ENCODE data around the gene F2R.

F2R gene

DNA sequence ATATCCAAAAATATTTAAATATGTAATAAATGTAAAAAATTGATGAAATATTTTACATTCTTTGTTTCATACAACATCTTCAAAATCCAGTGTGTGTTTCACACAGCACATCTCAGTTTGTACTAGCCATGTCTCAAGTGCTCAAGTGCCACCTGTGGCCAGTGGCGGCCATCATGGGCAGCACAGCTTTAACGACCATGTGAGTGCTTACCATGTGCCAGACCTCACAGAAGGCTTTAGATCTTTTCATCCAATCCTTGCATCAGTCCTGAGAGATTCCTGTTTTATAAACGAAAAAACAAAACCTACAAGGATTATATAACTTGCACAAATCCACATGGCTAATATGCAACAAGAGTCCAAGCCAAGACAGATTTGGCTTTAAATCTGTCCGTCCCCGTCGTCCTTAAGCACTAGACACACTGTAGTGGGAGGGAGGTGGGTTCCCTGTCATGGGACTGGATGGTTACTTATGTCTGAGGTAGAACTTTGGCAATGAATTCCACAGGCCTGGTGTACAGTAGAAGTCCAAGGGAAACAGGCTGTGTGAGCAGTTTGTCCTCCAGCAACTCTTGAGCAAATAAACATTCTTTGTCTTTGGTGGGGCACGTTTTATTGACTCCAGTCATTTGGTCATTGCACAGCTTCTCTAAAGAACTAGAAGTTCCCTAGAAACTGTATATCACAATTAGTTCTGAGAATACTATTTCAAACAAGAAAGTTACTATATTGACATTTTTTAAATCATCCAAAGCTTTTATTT, 25.0 kb upstream of the F2R start:
- no peak for DNase-seq

DNA sequence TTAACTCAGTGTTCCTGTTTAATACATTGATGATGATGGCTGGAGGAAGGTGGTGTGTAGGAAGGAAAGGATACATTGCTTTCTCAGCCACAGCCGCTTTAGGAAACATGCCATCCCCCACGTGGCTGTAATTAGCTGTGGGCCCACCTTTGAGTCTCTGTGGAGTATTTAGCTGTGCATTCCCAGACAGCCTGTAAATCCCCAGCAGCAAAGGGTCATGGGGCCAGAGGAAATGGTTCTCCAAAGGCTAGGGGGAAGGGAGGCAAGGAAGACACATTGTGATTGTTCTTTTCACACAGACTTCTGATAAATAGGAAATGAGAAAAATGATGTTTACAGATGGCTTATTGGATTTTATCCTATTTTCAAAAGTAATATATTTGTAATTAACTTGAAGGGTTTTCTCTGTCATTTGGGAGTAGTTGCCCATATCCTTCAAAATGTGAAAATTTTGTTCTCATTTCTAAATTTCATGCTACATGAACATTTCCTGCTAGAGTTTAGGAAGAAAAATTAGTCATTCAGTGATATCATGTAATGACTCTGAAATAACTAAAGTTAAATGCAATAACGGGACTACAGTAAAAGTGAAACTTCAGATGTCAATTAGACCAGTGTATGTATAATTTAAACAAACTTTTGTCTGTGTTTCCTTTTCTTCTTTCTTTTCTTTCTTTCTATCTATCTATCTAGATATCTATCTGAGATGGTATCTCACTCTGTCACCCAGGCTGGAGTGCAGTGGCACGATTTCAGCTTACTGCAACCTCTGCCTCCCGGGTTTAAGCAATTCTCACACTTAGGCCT, 24.3 kb upstream of the F2R start:
- no peak for DNase-seq

DNA sequence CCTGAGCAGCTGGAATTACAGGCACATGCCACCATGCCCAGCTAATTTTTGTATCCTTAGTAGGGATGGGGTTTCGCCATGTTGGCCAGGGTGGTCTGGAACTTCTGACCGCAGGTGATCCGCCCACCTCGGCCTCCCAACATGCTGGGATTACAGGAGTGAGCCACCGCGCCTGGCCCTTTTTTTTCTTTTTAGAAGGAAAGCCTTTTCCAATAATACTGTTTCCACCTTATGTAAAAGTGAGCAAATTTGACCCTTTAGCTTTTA, 23.7 kb upstream of the F2R start:
- DNase-seq = no peak

DNA sequence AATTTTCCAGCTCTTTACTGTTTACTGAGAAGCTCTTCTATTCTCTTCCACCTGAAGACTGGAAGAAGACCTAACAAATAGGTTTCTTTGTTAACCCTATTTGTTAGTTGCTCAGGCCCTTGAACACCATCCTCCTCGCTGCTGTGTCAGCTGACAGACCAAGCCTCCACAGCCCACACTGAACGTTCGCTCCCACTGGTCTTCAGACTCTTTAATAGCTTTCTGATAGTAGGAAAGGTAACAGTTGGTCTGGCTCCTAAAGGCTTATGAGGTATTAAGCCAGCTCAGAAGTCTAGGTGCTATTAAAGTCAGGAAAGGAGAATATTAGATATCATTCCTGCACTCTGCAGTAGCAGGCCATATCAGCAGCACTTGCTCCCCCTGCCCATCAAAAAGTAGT, 23.3 kb upstream of the F2R start:
- DNase-seq = no peak

DNA sequence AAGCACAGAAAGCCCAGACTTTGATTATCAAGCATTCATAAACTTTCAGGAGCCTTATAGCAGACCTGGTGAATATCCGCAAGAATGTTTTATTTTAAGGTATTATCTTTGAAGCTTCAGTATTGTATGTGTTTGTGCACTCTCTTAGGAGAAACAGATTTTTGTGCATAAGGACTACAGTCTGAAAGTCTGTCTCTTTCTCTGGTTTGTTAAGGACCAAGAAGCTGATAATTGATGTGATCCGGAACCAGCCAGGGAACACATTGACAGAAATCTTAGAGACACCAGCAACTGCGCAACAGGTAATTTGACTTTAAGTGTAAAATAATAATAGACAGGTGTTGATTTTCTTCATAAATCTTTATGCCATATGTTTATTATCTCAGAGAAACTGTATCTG, 22.8 kb upstream of the F2R start:
- no peak for DNase-seq

DNA sequence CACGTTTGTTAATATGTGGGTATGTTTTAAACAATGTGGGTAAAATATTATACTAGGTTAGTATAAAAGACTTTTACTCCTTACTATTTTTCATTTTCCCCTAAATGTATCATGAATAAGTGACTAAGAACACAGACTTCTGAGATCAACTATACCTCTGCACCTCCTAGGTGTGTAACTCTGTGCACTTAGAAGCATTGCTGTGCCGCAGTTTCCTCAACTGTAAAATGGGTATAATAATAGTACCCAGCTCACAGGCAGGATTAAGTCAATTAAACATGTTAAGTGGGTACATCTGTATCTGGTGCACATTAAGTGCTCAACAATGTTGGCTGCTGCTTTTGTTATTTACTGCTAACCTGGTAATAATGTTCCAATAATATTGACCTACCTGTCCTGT, 21.6 kb upstream of the F2R start:
- no peak for DNase-seq

DNA sequence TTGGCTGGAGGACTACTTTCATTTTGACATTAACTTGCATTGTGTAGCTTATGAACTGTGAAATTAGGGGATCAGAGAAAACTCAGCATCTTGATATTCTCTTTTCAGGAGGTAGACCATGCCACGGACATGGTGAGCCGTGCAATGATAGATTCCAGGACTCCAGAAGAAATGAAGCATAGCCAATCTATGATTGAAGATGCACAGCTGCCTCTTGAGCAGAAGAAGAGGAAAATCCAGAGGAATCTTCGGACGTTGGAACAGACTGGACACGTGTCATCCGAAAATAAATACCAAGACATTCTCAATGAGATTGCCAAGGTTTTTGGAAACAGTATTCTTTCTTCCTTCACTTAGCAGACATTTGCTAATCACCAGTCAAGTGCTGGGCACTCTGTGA, 20.6 kb upstream of the F2R start:
- DNase-seq = no peak

DNA sequence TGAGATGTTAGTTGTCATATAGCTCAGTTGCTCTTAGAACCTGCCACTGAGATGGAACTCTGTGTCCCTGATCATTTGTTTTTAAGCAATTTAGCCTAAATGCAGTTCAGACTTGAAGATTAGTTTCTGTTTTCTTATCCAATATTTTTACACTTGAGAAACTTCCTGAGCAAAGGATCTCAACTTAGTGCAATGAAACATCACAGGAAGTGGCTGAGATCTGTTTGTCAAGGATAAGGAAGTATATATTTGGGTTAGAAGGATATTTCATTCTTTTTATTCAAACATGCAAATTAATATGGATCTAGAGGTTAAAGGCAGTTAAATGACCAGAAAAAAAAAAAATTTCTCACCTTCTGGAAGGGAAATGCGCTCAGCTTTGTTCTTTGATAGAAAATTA, 19.7 kb upstream of the F2R start:
- DNase-seq = no peak

DNA sequence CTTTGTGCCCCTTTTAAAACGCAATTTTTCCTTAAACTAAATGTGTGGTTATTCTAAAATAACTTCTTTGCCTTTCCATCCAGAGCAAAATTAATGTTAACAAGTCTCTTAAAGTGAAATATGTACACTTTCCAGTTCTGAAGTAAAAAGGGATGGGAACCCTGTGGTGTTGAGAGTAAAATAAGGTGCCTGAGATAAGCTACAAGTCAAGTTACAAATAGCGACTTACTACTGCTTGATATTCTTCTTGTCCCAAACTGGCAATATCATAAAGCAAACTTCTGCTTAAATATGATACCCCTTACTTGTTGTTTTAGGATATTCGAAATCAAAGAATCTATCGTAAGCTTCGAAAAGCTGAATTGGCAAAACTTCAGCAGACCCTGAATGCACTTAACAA, 18.3 kb upstream of the F2R start:
- DNase-seq = no peak

DNA sequence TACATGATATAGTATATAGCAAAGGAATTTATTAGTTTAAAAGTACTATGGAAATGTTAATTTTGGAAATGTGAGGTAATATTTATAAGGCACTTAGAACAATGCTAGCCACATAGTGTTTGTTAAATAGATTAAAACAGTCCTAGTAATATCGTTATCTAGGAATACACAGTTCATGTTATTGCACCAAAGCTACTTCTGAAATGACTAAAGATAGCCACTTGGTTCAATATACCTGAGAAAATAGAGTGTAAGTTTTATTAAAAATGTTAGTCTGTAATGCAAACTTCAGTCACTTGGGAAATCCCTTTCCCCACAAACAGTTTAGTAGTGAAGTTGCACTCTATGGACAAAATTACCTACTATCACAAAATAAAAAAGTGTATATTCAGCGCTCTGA, 15.4 kb upstream of the F2R start:
- DNase-seq = no peak

DNA sequence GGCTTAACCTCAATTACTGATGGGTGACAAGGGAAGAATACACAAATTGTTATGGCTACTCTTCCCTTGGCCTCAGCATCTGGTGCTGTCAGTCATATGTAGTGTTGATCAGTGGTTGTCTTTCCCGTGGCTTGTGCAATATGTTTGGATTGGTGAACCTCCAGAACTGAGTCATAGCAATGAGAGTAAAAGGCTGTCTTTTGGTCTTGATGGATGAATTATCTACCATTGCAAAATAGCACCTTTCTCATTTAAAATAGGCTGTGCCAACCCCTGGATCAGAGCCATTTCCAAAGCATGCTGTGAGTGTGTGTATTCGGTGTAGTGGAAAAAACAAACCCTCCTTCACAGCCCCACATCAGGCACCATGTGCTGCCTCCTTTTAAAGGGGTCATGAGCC, 14.6 kb upstream of the F2R start:
- DNase-seq = no peak

DNA sequence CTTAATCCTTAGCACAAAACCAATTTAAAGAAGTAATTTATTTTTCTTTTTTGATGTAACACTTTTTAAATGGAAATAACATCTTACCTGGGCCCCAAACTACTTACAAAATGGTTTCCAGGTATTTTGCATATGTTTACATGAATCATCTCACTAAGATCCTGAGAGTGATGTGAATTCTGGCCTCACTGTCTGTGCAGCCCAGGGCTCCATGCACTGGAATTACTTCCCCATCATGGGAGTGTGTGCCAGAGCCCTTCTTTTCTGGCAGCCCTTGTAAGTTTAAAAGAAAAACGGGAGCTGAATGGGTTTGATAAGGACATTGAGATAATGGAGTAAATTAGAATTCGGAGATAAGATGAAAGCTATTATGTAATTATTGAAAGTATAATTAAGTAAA, 12.2 kb upstream of the F2R start:
- DNase-seq = no peak

DNA sequence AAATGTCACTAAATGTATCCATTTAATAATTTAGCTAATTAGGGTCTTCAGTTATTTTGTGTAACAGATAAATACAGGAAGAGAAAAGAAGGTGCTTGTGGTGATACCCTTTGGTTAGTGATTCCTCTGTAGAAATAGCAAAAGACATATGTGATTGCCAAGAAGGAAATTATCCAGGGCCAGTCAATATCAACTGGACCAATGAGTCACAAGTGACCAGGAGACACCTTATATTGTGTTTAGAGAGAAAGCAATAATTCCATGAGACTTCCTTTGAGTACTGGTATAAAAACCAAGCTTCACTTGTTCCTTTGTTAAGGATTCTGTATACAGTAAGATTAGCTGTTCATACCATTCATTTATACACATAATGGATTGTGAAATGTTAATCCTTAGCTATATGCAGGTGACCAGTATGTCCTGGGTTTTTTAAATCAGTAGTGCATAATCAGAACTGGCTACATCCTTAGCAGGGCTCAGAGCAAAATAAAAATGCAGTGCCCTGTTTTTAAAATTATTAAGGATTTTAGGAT, 11.7 kb upstream of the F2R start:
- no peak for DNase-seq

DNA sequence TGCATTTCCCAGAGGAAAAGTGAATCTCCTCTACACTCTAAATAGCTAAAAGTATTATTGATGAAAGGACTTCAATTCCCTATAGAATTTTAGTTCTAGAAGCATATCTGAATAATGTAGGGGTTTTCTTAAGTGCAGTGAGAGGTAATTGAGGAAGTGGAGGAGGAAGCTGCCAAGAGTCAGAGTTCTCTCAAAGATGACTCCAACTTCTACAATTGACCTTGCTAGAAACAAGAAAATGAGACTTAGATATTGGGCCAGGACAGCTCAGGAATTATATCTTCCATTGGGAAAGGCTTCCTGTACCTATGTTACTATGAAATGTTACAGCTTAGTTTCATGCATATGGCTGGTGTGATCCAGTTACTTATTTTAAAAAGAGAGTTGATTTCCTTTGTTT, 10.4 kb upstream of the F2R start:
- no peak for DNase-seq

DNA sequence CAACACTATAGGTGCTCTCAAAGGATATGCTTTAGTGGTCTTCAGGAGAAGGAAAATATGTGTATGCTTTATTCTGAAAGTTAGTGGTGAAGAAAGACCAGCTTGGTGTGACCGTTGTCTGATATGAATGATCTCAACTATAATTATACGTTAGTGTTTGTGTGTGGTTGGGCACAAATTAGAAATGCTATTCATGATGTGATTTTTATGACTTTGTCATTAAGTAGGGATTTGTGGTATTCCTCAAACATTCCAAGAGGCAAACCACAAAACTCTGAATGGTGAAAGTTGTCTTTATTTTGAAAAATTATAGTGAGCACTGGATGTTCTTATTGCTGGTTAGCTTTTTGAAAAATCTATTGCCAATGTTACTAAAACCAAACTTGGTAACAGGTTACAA, 6.2 kb upstream of the F2R start:
- DNase-seq = no peak

DNA sequence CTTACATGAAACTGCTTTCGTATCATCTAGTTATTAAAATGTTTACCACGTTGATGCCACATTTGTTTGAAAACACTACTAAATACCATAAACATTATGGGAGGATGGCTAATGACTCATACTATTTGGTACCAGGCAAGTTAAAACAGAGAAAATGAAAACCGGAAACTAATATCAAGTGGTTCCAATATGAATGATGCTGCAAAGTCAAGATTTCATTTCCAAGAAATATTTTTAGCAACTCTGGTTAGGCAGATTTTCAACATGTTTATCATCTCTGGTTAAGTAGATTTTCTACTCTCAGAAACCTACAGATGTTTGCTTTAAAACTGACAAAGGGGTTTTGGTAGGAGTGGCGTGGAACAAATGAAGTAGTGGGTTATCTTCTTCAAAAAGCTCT, 4.9 kb upstream of the F2R start:
- DNase-seq = no peak

DNA sequence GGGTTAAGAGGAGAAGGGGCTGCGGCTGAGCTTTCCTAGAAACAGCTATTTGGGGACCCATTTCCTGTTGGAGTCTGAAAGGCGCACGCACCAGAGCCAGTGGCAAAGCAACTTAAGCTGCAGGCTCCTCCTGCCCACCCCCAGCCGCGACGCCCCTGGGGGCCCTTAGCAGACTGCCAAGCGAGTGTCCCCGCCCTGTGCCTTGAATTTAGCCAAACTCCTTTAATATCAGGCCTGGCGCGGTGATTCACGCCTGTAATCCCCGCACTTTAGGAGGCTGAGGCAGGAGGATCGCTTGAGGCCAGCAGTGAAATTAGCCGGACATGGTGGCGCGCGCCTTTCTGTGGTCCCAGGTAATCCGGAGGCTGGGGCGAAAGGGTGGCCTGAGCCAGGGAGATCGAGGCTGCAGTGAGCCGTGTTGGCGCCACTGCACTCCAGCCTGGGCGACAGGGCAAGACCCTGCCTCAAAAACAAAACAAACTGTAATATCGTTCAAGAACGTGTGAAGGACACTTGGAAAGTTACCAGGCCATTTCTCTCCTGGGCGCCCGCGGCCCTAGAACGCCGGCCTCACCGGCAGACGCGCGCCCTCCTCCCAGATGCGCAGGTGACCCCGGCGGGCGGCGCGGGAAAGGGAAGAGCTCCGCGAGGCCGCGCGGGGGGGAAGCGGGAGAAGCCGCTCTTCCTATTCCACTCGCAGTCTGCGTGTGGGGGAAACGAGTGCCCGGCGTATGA, 1.0 kb upstream of the F2R start:
- DNase-seq = no peak

DNA sequence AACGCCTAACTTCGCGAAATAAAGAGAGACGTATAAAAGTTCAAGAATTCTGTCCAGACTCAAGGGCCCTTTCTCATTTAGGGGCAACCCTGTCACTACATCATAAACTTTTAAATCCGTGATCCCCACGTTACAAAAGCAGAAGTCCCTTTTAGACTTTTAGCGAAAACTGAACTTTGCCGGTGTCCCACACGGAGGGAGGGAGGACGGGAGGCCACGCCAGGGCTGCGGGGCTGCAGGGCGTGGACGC, 515 bp upstream of the F2R start:
- DNase-seq = no peak

DNA sequence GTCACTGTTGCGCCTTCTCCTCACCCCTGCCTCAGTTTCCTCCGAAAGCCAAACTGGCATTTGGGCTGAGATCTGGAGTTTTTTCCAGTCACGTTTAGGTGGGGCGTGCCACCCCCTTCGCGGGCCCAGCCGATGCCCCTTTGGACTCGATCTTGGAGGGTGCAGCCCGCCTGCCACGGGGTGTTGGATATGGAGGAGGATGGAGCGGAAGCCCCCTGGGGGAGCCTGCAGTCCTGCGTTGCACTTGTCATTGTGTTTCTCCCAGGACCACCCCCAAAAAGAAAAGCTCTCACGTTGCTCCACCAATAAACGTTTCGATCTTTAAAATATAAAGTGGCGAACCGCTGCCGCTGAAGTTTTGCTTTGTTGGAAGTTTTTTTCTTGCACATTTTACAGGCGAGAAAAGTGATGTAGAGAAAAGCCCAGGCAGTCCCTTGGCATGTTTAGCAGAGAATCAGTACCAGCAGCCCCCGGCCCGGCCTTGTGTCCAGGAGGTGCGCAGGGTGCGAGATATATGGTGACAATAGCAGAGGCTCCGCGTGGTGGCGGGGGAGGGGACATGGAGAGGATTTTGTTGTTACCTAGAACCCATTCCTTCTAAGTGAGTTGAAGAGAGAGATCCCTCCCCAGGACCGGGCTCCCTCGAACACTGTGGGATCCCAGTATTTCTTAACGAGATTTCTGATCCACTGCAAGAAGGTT, 681 bp downstream of the F2R start:
- DNase-seq = no peak

DNA sequence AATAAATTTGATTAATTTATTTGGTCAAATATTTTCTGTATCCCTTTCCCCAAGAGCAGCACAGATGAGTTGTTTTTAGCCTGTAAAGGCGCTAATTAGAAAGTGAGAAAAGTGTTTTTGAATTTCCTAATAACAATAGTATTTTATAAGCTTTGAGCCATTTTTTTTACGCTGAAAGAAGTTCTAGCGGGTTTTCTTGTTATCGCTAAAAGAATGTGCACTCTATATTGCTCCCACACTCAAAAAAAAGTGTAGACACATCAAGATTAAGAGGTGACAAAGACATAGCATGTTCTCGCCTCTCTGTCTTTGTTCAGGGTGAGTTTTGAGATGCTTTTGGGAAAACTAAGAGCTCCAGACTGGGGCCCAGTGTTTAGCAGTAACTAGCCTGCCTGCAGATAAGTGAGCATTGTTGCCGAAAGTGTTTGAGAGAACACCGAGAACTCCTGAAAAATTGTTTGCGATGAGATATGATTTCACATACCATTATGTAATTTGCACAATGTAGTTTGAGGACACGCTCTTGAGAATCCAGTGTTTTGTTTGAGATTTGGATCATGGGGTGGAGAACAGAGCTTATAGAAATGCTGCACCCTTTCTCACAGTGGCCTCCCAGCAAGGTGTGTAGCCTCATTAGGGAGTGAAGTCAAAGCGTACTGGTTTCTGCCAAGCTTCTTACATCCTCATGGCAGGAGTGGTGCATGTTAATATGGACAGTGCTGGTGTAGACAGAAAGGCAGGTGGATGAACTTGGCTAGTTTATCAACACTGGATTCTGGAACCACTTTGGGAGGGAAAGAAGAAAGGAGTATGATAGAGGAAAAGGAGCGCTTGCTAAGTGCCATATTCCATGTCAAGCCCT, 1.5 kb downstream of the F2R start:
- no peak for DNase-seq

DNA sequence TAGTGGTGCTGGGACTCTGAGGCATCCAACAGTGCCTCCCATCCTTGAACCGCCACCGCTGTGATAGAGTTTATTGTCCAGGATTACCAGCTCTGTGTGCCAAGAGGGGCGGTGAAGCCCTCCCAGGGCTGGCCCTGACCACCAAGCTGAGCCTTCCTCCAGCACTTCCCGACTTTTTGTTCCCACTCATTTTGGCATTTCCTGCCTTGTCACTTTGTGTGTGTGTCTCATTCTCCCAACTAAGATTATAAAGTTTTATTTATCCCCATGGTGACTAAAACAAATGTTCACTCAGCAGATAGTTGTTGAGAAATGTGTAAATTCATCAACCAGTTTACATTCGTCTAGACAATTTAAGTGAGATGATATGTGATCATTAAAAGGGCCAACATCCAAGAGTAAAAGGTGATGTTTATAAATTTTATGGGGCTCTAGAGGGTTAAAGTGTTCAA, 2.5 kb downstream of the F2R start:
- no peak for DNase-seq

DNA sequence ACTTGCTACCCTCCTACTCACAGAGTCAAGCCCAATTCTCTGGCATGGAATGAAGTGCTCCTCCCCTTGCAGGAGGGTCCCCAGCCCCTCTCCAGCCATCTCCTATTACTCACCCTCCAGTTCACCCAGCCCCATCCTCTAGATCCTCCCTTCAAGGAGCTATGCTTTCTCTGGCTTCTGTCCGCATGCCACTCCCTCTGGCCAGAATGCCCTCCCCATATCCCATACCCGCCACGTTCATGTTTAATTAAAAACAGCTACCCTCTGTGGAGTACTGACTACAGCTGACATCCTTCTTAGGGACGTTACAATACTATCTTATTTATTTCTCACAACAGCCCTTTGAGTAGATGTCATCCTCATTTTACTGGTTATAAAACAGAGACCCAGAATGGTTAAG, 3.0 kb downstream of the F2R start:
- DNase-seq = no peak

All from CD4-positive, alpha-beta T cell treated with Interleukin-17A for 1 hour (primary cell).